Activated CD8-positive, alpha-beta T cell treated with anti-CD3 and anti-CD28 coated beads, Interleukin-2, amount 10 ng/mL, durations not matched to agents 7 days and 5 days (primary cell): ENCODE results near the gene DBH. TPM values are rescaled to one million over a fixed set of nuclear protein-coding genes. Genes with fewer than 3 reads are reported as not detected.
A peak's percentile ranks its signal among the peaks of the same experiment; 100 is the strongest.

Source experiments
- ATAC-seq: fragments of 150-1000 bp; cut with Tn5 transposase; one replicate; pipeline ENCODE4 v1.10.0; 2021; ENCODE audit warnings: moderate library complexity
- CTCF ChIA-PET: fragments of 350-600 bp; sonication (Branson Sonifier 250); formaldehyde crosslinking; loops from one replicate; lab custom pipeline; 2021; ENCODE audit warnings: antibody characterized with exemption; lab: Charles Lee
- POLR2A ChIA-PET: fragments of 350-600 bp; sonication (Branson Sonifier 250); formaldehyde crosslinking; loops from one replicate; lab custom pipeline; 2021; ENCODE audit warnings: antibody characterized with exemption; lab: Charles Lee
- DNase-seq: peaks from one replicate; pipeline ENCODE4 v3.0.0-alpha.2; 2020
- H3K27ac Mint-ChIP-seq: one replicate; pipeline ENCODE4 v1.8.0; 2021; ENCODE audit warnings: mild to moderate bottlenecking, mixed read lengths
- H3K27me3 Mint-ChIP-seq: one replicate; pipeline ENCODE4 v1.8.0; 2021; ENCODE audit warnings: low read depth, mixed read lengths
- H3K36me3 Mint-ChIP-seq: one replicate; pipeline ENCODE4 v1.8.0; 2021; ENCODE audit warnings: low read depth, mixed read lengths
- H3K4me1 Mint-ChIP-seq: one replicate; pipeline ENCODE4 v1.8.0; 2021; ENCODE audit warnings: low read depth, mixed read lengths
- H3K4me3 Mint-ChIP-seq: one replicate; pipeline ENCODE4 v1.8.0; 2021; ENCODE audit warnings: mild to moderate bottlenecking, mixed read lengths
- H3K9me3 Mint-ChIP-seq: one replicate; pipeline ENCODE4 v1.8.0; 2022; ENCODE audit warnings: mixed read lengths; ENCODE audit not compliant: insufficient read depth
- total RNA-seq, 2 experiments: library from RNA; stranded (reverse); gene quantifications; one replicate each; pipeline ENCODE4 v1.2.3, GENCODE V29; 2021

Gene DBH
- total RNA-seq, 2 experiments from 2014 or later: not detected

- no peaks in the 10 kb centered on the region for H3K9me3 Mint-ChIP-seq
- POLR2A ChIA-PET: interaction anchor here (0.7 to 1.9 kb wide), 3 partner anchors 12 to 63 kb away, joined by 3 to 6 read pairs (median 4); no protein-coding TSS in a partner anchor
- H3K4me1 Mint-ChIP-seq: peaks cover 3% of the 10 kb centered on the region
- H3K4me3 Mint-ChIP-seq: no peak overlapping the region
- no peaks in the 10 kb centered on the region for H3K36me3 Mint-ChIP-seq
- DNase-seq: no peak
- H3K27ac Mint-ChIP-seq: no peak overlapping the region
- CTCF ChIA-PET: interaction anchor here (0.8 kb wide), 2 partner anchors 10 to 57 kb away, joined by 3 read pairs; no protein-coding TSS in a partner anchor
- peaks cover 7% of the 10 kb centered on the region for H3K27me3 Mint-ChIP-seq
- no peak for ATAC-seq
These were observed 28.2 kb downstream of the DBH start for GRCh38 chr9:133664173-133665050.

- H3K9me3 Mint-ChIP-seq: no peaks in the 10 kb centered on the region
- POLR2A ChIA-PET: interaction anchor here (0.7 to 1.0 kb wide), 2 partner anchors 11 to 63 kb away, joined by 3 to 4 read pairs; no protein-coding TSS in a partner anchor
- CTCF ChIA-PET: interaction anchor here (0.8 kb wide), 2 partner anchors 10 to 58 kb away, joined by 3 read pairs; no protein-coding TSS in a partner anchor
- H3K4me1 Mint-ChIP-seq: peaks cover 1% of the 10 kb centered on the region
- H3K4me3 Mint-ChIP-seq: no peak overlapping the region
- peaks cover under 1% of the 10 kb centered on the region for H3K27me3 Mint-ChIP-seq
- no peak overlapping the region for H3K27ac Mint-ChIP-seq
- no peaks in the 10 kb centered on the region for H3K36me3 Mint-ChIP-seq
- ATAC-seq (no peak), DNase-seq (no peak)
These were observed 28.9 kb downstream of the DBH start for GRCh38 chr9:133665096-133665495.

GRCh38 chr9:133665535-133665934, 29.4 kb downstream of the DBH start:
- ATAC-seq (no peak), DNase-seq (no peak)
- Mint-ChIP-seq H3K4me1 (no peaks in the 10 kb centered on the region), H3K27me3 (no peaks in the 10 kb centered on the region), H3K36me3 (no peaks in the 10 kb centered on the region), H3K27ac (no peak overlapping the region), H3K9me3 (no peaks in the 10 kb centered on the region), H3K4me3 (no peak overlapping the region)
- CTCF ChIA-PET: no interaction called here
- POLR2A ChIA-PET: interaction anchor here (0.7 kb wide), 1 partner anchor 62 kb away, joined by 3 read pairs; no protein-coding TSS in a partner anchor

DNA sequence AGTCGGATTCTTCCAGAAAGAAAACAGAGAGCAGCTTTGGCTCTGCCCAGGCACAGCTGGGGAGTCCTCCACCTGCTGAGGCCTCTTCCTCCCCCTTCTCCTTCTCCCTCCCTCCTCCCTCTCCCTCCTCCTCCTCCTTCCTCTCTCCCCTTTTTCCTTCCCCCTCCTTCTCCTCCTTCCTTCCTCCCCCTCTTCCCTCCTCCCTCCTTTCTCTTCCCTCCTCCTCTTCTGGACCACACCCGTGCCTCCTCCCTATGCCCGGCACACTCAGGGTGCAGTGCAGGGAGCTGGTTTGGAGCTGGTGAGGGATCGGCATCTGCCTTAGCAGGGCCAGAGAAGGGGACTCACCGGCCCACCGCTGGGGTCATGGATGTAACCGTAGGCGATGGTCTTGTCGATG, 30.2 kb downstream of the DBH start:
- DNase-seq (no peak), ATAC-seq (no peak)
- Mint-ChIP-seq H3K9me3 (no peaks in the 10 kb centered on the region), H3K27me3 (no peaks in the 10 kb centered on the region), H3K4me1 (no peaks in the 10 kb centered on the region), H3K36me3 (no peaks in the 10 kb centered on the region), H3K4me3 (no peak overlapping the region), H3K27ac (no peak overlapping the region)
- POLR2A ChIA-PET: no interaction called here
- CTCF ChIA-PET: interaction anchor here (1.0 kb wide), 1 partner anchor 17 kb away, joined by 3 read pairs; no protein-coding TSS in a partner anchor

- DNase-seq (no peak), ATAC-seq (no peak)
- Mint-ChIP-seq H3K27ac (no peak overlapping the region), H3K27me3 (no peaks in the 10 kb centered on the region), H3K4me3 (no peak overlapping the region), H3K9me3 (no peaks in the 10 kb centered on the region), H3K36me3 (no peaks in the 10 kb centered on the region), H3K4me1 (no peaks in the 10 kb centered on the region)
- ChIA-PET CTCF (interaction anchor here (1.0 kb wide), 1 partner anchor 17 kb away, joined by 3 read pairs; no protein-coding TSS in a partner anchor), POLR2A (interaction anchor here (0.5 kb wide), 1 partner anchor 268 kb away, joined by 3 read pairs; no protein-coding TSS in a partner anchor)
These were observed 30.7 kb downstream of the DBH start for GRCh38 chr9:133666845-133667244.

DNA sequence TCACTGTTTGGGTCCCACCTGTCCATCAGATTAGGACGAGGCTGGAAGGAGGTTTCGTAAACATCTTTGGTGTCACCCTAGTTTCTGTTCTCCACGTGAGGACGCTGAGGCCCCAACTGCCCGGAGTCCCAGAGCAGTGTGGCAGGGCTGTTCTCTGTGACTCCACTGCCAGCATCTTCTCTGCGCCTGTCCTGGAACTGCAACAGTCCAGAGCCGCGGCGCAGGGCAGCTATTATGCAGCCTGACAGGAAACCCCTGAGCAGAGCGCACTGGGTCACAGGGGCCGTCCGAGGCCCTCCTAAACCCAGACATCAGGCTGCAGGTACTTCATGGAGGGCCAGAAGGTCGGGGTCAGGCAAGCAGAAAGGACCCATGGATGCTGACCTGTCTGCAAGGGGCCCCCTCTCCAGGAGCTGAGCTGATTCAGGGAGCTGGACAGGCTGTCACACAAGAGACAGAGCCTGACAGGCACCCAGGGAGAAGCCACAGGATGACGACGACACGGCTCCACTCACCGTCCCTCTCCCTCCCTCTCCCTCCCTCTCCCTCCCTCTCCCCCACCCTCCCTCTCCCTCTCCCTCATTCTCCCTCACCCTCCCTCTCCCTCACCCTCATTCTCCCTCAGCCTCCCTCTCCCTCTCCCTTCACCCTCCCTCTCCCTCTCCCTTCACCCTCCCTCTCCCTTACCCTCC, 31.7 kb downstream of the DBH start:
- no peaks in the 10 kb centered on the region for H3K4me1 Mint-ChIP-seq
- no peak for DNase-seq
- H3K27me3 Mint-ChIP-seq: no peaks in the 10 kb centered on the region
- ChIA-PET POLR2A (interaction anchor here (0.7 kb wide), 1 partner anchor 65 kb away, joined by 3 read pairs; no protein-coding TSS in a partner anchor), CTCF (no interaction called here)
- H3K27ac Mint-ChIP-seq: peak overlapping the region; percentile 50
- ATAC-seq: no peak
- H3K36me3 Mint-ChIP-seq: no peaks in the 10 kb centered on the region
- no peaks in the 10 kb centered on the region for H3K9me3 Mint-ChIP-seq
- no peak overlapping the region for H3K4me3 Mint-ChIP-seq

- H3K27ac Mint-ChIP-seq: no peak overlapping the region
- no peaks in the 10 kb centered on the region for H3K4me1 Mint-ChIP-seq
- H3K4me3 Mint-ChIP-seq: no peak overlapping the region
- H3K36me3 Mint-ChIP-seq: no peaks in the 10 kb centered on the region
- DNase-seq (no peak), ATAC-seq (no peak)
- CTCF ChIA-PET: no interaction called here
- H3K27me3 Mint-ChIP-seq: no peaks in the 10 kb centered on the region
- POLR2A ChIA-PET: no interaction called here
- H3K9me3 Mint-ChIP-seq: no peaks in the 10 kb centered on the region
These were observed 33.1 kb downstream of the DBH start for GRCh38 chr9:133669182-133669801.

DNA sequence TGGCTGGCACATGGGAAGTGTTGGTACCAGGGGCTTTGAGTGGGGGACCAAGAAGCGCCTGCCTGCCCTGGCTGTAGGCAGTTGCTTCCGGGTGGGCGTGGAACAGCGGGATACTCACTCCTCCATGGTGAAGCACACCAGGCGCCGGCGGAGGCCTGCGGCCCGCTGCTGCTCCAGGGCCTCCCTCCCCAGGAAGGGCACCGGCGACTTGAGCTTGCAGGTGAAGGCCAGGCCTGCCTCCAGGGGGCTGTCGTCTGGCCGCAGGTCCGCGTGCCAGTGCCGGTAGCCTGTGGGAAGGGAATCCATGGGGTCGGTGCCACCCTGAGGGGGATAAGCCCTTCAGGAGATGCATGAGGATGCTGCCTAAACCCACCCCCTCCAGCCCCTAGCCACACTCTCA, 34.3 kb downstream of the DBH start:
- Mint-ChIP-seq H3K4me3 (no peak overlapping the region), H3K36me3 (peaks cover 3% of the 10 kb centered on the region), H3K27ac (no peak overlapping the region), H3K9me3 (no peaks in the 10 kb centered on the region), H3K27me3 (no peaks in the 10 kb centered on the region), H3K4me1 (peaks cover 3% of the 10 kb centered on the region)
- ChIA-PET CTCF (interaction anchor here (1.6 kb wide), 1 partner anchor 13 kb away, joined by 3 read pairs; no protein-coding TSS in a partner anchor), POLR2A (no interaction called here)
- DNase-seq (no peak), ATAC-seq (no peak)

DNA sequence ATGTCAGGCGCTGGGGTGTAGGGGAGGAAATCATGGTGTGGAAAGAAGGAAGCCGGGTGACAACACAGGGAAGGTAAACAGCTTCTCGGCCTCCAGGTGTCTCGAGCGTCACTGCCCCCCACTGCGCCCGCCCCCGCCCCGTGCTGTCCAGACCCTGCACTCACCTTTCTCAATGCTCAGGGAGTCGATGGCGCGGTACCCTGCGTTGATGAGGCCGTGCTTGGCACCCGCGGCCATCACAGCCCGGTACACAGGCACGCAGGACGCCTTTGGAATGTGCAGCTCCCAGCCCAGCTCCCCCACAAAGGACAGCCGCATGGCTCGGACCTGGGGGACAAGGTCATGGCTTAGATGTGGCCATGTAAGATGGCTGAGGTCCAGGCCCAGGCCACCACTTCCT, 35.2 kb downstream of the DBH start:
- DNase-seq (no peak), ATAC-seq (no peak)
- Mint-ChIP-seq H3K36me3 (peaks cover 3% of the 10 kb centered on the region), H3K4me1 (peaks cover 12% of the 10 kb centered on the region), H3K27me3 (no peaks in the 10 kb centered on the region), H3K4me3 (no peak overlapping the region), H3K9me3 (no peaks in the 10 kb centered on the region), H3K27ac (no peak overlapping the region)
- ChIA-PET POLR2A (interaction anchor here (2.8 kb wide), 1 partner anchor 12 kb away, joined by 10 read pairs; no protein-coding TSS in a partner anchor), CTCF (interaction anchor here (1.6 kb wide), 1 partner anchor 12 kb away, joined by 3 read pairs; no protein-coding TSS in a partner anchor)

DNA sequence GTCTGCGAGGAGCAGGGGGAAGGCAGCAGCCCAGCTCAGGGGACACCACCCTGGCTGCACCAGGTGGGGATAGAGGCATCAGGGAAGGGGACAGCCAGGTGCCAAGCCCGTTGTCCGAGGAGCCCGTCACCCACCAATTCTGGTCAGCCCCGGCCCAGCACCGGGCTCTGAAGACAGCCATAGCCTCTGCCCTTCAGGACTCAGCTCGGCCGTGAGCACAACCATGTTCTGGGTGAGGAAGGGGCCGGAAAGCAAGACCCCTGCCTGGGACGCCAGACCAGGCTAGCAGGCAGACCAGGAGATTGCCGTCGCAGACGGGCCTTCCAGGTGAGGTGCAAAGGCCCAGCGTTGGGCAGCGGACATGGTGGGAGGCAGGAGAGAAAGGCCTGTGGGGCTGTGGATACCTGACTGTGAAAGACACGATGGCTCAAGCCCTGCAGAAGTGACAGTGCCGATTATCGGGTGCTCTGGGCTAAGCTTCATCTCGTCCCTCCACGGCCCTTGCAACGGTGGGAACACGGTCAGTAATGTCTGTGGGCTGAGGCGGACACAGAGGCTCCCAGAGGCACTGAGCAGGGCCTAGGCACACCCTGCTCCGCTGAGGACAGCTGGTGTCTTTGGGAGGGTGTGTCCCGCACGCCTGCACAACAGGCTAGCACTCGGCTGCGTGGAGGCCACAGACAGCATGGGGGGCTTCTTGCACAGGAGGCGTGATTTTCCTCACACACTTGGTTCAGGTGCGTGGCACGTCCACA, 36.5 kb downstream of the DBH start:
- ChIA-PET POLR2A (interaction anchor here (2.8 kb wide), 1 partner anchor 11 kb away, joined by 10 read pairs; no protein-coding TSS in a partner anchor), CTCF (interaction anchor here (1.0 kb wide), 1 partner anchor 11 kb away, joined by 3 read pairs; no protein-coding TSS in a partner anchor)
- no peak for ATAC-seq
- Mint-ChIP-seq H3K27me3 (no peaks in the 10 kb centered on the region), H3K27ac (peak overlapping the region; percentile 34), H3K36me3 (peaks cover 3% of the 10 kb centered on the region), H3K4me3 (no peak overlapping the region), H3K4me1 (peaks cover 25% of the 10 kb centered on the region), H3K9me3 (no peaks in the 10 kb centered on the region)
- no peak for DNase-seq
